Spleen (tissue), 11 donors: ENCODE data around the gene CFAP77. TPM values are rescaled to one million over a fixed set of nuclear protein-coding genes. Genes with fewer than 3 reads are reported as not detected.

ENCODE experiments used
- DNase-seq: peaks from one replicate; pipeline ENCODE4 v3.0.0-alpha.2; 2020
- H3K27ac ChIP-seq, 8 donors: fragments of 200-600 bp; sonication (generic) in 7 of 8; 1 replicate in 4 of 8; 2 replicates in 4 of 8; pipeline versions ENCODE4 v1.5.0 to v1.8.0; 2016 to 2021; ENCODE audit warnings: inconsistent platforms in 4 of 8, mild to moderate bottlenecking in 4 of 8, moderate library complexity in 1 of 8
- H3K27me3 ChIP-seq, 7 donors: fragments of 200-600 bp; sonication (generic) in 6 of 7; replicated peaks in 1 of 7; 1 replicate in 4 of 7; 2 replicates in 3 of 7; pipeline versions ENCODE4 v1.5.0 to v1.8.0; 2016 to 2021; ENCODE audit warnings: inconsistent platforms in 3 of 7, mild to moderate bottlenecking in 1 of 7
- H3K36me3 ChIP-seq, 6 donors: fragments of 200-600 bp; sonication (generic) in 5 of 6; 1 replicate in 4 of 6; 2 replicates in 2 of 6; pipeline versions ENCODE4 v1.5.0 to v1.8.0; 2016 to 2021; ENCODE audit warnings: inconsistent platforms in 2 of 6
- H3K4me1 ChIP-seq, 6 donors: fragments of 200-600 bp; sonication (generic) in 5 of 6; 1 replicate in 3 of 6; 2 replicates in 3 of 6; pipeline versions ENCODE4 v1.5.0 to v1.8.0; 2016 to 2021; ENCODE audit warnings: inconsistent platforms in 3 of 6
- H3K4me3 ChIP-seq, 8 donors: fragments of 200-600 bp; sonication (generic) in 7 of 8; 1 replicate in 4 of 8; 2 replicates in 4 of 8; pipeline versions ENCODE4 v1.5.0 to v1.8.0; 2016 to 2021; ENCODE audit warnings: inconsistent platforms in 4 of 8, mild to moderate bottlenecking in 4 of 8, moderate library complexity in 2 of 8
- H3K9me3 ChIP-seq, 8 donors: fragments of 200-600 bp; sonication (generic) in 7 of 8; 1 replicate in 4 of 8; 2 replicates in 4 of 8; pipeline versions ENCODE4 v1.5.0 to v1.8.0; 2016 to 2021; ENCODE audit warnings: inconsistent platforms in 4 of 8
- CTCF ChIP-seq, 11 experiments: fragments of 200-600 bp in 7 of 11; fragments of 450-650 bp in 4 of 11; sonication (generic) in 4 of 11; IDR thresholded peaks in 8 of 11; conservative IDR thresholded peaks in 3 of 11; 1 replicate in 7 of 11; 2 replicates in 4 of 11; pipeline versions ENCODE4 v1.4.0 to v1.8.0; 2016 to 2021; ENCODE audit warnings: antibody characterized with exemption in 11 of 11, inconsistent platforms in 4 of 11, mild to moderate bottlenecking in 1 of 11
- POLR2A ChIP-seq, 3 donors: fragments of 450-650 bp; IDR thresholded peaks; one replicate each; pipeline ENCODE4 v1.5.1; 2017; ENCODE audit warnings: antibody characterized with exemption in 3 of 3, mild to moderate bottlenecking in 1 of 3
- POLR2AphosphoS5 ChIP-seq, 3 donors: sonication (generic); formaldehyde crosslinking; IDR thresholded peaks; one replicate each; pipeline ENCODE4 v1.5.1; 2017; ENCODE audit warnings: antibody characterized with exemption in 3 of 3
- WGBS, 5 donors: extraction: QIAGEN DNeasy Blood & Tissue Kit in 3 of 5; methylation state at CpG; one replicate each; pipeline versions ENCODE4 v1.1.5 to v1.1.7; 2013 to 2018; 5-methylcytosine and 5-hydroxymethylcytosine counted together
- intact Hi-C: fragments of 100-400 bp; cut with DNase I; formaldehyde crosslinking; loops from one replicate; pipeline ENCODE4 v1.15.0; 2023; ENCODE audit warnings: low total_unique reads
- polyA plus RNA-seq, 3 donors: library from polyadenylated mRNA; stranded (reverse); fragments of 200-250 nt; gene quantifications; one replicate each; pipeline ENCODE4 v1.2.1, GENCODE V29; 2013
- total RNA-seq, 7 donors: library from RNA; depleted of rRNA in 3 of 7; stranded (reverse); fragments of >200 nt in 3 of 7; fragmentation: NEBNext Ultra II Directional in 4 of 7; extraction: Animal tissue kit (Norgen Biotek cat#: 25700) in 4 of 7; gene quantifications; one replicate each; pipeline versions ENCODE4 v1.1.0 to v1.2.1, GENCODE V29; 2016 to 2021
- donor health status: healthy with polysubstance abuse.
- donor health status: DM: no; HTN: no; CAD: no; lungs with moderate emphysema.
- donor health status: DM: no; HTN: no; CAD: no.
- donor health status: Bipolar disorder and iron deficiency.
- donor health status: healthy.
- donor health status: DM: no; HTN: no; CAD: no.
- donor health status: DM: yes; HTN: yes; CAD: no.

The CFAP77 gene
- total and polyA plus RNA-seq, 10 donors: 0.06 TPM; not detected in 9

- DNase-seq: no peak
- Histone ChIP-seq H3K27ac (no peak overlapping the region), H3K4me3 (no peak overlapping the region), H3K36me3 (peaks cover 0 to 9% (median 1%) of the 10 kb centered on the region in 6 donors), H3K27me3 (peaks cover 13 to 95% (median 90%) of the 10 kb centered on the region in 7 donors), H3K9me3 (no peaks in the 10 kb centered on the region), H3K4me1 (peaks cover 0 to 54% (median 25%) of the 10 kb centered on the region in 6 donors)
- no peak for TF ChIP-seq CTCF (IDR thresholded peaks at IDR 0.05 in 8 of 11, conservative IDR thresholded peaks at IDR 0.05 in 3 of 11)
- TF ChIP-seq POLR2AphosphoS5 (IDR thresholded peaks at IDR 0.05): no peak
- TF ChIP-seq POLR2A (IDR thresholded peaks at IDR 0.05): no peak
- WGBS, 5 donors: 7 to 18% (median 12%) methylated on average over 22 to 28 of the region's 28 CpGs
- intact Hi-C loops: no loop called here
These were observed 178.6 kb downstream of the CFAP77 start for GRCh38 chr9:132588501-132589147.

- 4 to 6% (median 5%) methylated on average over 41 to 83 of the region's 83 CpGs for WGBS, 5 donors
- intact Hi-C loops: no loop called here
- H3K4me1 ChIP-seq: peaks cover 0 to 54% (median 25%) of the 10 kb centered on the region in 6 donors
- H3K27ac ChIP-seq: no peak overlapping the region
- DNase-seq: no peak
- no peak overlapping the region for H3K4me3 ChIP-seq
- TF ChIP-seq CTCF (IDR thresholded peaks at IDR 0.05 in 8 of 11, conservative IDR thresholded peaks at IDR 0.05 in 3 of 11): no peak
- TF ChIP-seq POLR2AphosphoS5 (IDR thresholded peaks at IDR 0.05): no peak
- no peak for TF ChIP-seq POLR2A (IDR thresholded peaks at IDR 0.05)
- H3K9me3 ChIP-seq: no peaks in the 10 kb centered on the region
- peaks cover 9 to 88% (median 82%) of the 10 kb centered on the region in 7 donors for H3K27me3 ChIP-seq
- peaks cover 1 to 17% (median 7%) of the 10 kb centered on the region in 6 donors for H3K36me3 ChIP-seq
These were observed 179.4 kb downstream of the CFAP77 start for GRCh38 chr9:132589148-132590036.

GRCh38 chr9:132590037-132590317 lies 180.0 kb downstream of the CFAP77 start:
- peaks cover 6 to 22% (median 13%) of the 10 kb centered on the region in 6 donors for H3K36me3 ChIP-seq
- 5 to 13% (median 9%) methylated on average over 17 of the region's 17 CpGs for WGBS, 5 donors
- peaks cover 9 to 82% (median 76%) of the 10 kb centered on the region in 7 donors for H3K27me3 ChIP-seq
- no peak overlapping the region for H3K27ac ChIP-seq
- no peak overlapping the region for H3K4me3 ChIP-seq
- intact Hi-C loops: no loop called here
- peaks cover 0 to 54% (median 25%) of the 10 kb centered on the region in 6 donors for H3K4me1 ChIP-seq
- no peak for TF ChIP-seq CTCF (IDR thresholded peaks at IDR 0.05 in 8 of 11, conservative IDR thresholded peaks at IDR 0.05 in 3 of 11)
- no peak for TF ChIP-seq POLR2A (IDR thresholded peaks at IDR 0.05)
- TF ChIP-seq POLR2AphosphoS5 (IDR thresholded peaks at IDR 0.05): no peak
- no peak for DNase-seq
- H3K9me3 ChIP-seq: no peaks in the 10 kb centered on the region
